GM18517 (cell line): Measurements from ENCODE around the gene CAAP1.
"Not testable (repeated sequence)": the region's sequence is repeated elsewhere in the genome, so short reads cannot be mapped to it uniquely, and the experiment has no call there.

Experiments
- ATAC-seq: cut with Tn5 transposase; IDR thresholded peaks from one replicate; pipeline ENCODE4 v1.9.1; 2021; ENCODE audit warnings: mild to moderate bottlenecking, moderate library complexity; ENCODE audit not compliant: unreplicated experiment

Gene CAAP1

DNA sequence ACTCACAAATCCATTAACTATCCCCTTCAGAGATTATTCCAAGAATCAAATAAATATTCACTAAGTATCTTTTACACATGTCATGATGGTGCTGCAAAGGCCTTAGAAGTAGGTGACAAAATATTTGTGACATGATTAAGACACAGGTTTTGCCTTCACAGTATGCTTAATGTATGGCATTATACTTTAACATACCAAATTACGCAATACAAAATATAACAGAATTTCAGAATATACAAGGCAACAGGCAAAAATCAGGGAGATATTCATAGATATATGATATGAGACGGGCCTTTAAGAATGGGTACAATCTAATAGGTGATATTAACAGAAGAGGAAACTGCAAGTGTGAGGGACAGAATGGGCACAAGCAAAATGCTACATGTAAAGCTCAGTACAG lies 41.6 kb downstream of the CAAP1 start:
- no peak for ATAC-seq

DNA sequence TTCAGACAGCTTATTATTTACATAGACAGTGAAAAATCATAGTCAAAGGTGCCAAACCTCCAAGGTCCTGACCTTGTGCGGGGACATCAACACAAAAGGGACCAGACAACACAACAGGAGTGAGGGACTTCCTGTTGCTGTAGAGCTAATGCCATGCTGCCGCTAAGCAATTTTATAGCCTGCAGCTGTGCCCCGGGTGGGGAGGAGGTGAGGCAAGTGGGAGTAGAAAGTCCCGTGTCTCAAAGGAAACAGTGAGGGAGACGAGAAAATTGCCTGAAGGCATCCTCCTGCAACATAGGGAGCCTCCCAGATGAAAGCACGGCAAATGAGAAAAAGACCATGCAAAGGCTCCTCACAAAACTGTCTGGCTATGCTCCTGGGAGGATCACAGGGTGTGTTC lies 58.8 kb downstream of the CAAP1 start:
- ATAC-seq = no peak

DNA sequence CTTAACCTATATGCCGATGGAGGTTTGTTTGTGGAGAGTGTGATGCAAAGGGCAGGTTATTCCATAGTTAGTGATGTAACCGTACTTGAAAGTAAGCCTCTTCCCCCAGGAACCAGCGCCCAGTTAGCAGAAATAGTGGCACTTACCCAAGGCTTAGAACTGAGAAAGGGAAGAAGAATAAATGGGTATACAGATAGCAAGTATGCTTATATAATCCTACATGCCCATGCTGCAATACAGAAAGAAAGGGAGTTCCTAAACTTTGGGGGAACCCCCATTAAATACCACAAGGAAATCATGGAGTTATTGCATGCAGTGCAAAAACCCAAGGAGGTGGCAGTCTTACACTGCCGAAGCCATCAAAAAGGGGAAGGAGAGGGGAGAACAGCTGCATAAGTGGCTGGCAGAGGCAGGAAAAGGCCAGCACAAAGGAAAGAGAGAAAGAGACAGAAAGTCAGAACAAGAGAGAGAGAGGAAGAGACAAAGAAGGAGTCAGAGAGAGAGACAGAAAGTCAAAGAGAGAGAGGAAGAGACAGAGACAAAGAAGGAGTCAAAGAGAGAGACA lies 64.1 kb downstream of the CAAP1 start:
- ATAC-seq = not testable (repeated sequence)

DNA sequence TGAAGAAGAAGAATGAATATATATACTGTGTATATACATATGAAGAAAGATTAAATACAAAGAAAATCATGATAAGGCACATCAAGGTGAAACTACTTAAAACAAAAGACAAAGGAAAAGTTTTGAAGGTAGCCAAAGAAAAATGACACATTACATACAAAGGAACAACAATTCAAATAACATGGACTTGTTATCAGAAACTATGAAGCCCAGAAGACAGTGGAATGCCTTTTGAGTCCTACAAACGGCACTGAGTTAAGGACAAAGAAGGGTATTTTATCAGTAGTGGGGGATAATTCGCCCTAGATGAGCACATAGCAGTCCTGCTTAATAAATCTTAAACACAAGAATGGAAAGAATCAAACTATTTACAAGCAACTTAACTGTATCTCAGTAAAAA lies 77.8 kb downstream of the CAAP1 start:
- no peak for ATAC-seq

DNA sequence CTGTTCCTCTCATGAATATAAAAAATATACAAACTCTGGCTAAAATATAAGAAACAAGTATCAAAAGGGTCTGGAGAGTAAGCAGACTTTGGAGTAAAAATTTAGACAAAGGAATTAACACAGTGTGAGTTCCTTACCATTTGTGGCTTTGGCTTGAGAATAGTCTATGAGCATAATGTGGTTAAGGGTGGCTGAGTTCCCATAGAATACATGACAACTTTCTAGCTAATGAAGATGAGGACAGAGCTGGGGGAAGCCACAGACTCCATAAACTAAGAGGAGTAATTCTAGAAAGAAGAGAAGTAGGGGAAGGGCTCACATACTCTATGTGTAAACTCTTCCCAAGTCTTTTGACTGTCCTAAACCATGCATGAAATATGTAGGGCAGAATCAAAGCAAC lies 79.4 kb downstream of the CAAP1 start:
- no peak for ATAC-seq

DNA sequence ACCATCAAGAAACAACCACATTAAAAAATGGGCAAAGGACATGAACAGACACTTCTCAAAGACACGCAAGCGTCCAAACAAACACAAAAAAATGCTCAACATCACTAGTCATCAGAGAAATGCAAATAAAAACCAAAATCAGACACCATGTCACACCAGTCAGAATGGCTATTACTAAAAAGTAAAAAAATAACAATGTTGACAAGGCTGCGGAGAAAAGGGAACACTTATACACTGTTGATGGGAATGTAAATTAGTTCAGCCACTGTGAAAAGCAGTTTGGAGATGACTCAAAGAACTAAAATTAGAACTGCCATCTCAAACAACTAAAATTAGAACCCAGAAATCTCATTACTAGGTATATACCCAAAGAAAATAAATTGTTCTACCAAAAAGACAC lies 80.4 kb downstream of the CAAP1 start:
- no peak for ATAC-seq

DNA sequence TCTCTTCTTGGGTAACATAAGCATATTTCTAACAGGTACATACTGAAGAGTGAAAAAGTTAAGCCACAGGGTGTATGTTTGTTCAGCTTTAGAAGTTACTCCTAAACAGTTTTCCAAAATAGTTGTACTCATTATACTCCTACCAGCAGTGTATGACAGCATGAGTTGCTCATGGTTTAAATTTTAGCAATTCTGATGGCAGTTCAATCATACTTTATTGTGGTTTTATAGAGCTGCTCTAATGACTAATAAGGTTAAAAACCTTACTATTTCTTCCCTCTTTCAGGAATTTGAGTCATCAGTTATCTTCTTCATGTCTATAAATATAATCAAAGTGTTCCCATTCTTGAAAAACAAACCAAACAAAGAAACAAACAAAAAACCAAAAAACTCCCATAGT lies 81.5 kb downstream of the CAAP1 start:
- ATAC-seq = no peak

DNA sequence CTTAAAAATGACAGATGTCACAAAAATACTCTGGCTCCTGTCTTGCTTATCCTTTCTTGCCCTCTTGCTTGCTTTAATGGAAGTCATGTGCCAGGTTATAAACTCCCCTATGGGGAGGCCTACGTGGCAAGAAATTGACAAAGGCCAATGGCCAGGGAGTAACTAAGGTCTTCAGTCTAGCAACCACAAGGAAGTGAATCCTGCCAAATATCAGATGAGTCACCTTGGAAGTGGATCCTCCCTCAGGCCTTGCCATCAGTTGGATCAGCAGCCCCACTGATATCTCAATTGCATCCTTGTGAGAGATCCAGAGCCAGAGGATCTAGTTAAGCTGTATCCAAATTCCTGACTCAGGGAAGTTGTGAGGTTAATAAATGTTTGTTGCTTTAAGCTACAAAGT lies 82.8 kb downstream of the CAAP1 start:
- no peak for ATAC-seq

DNA sequence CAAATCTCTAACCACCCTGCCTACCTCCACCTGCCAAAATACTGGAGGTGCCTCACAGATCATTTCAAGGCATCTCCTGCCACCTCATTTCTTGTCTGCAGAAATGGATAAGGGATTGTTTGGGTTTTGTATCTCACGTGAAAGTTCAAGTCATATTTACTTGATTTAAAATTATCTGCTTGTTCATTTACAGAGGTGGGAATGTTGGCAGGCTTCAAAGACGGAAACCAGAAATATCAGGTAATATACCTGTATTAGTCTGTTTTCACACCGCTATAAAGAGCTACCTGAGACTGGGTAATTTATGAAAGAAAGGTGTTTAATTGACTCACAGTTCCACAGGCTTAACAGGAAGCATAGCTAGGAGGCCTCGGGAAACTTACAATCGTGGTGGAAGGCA lies 85.4 kb downstream of the CAAP1 start:
- ATAC-seq = no peak

DNA sequence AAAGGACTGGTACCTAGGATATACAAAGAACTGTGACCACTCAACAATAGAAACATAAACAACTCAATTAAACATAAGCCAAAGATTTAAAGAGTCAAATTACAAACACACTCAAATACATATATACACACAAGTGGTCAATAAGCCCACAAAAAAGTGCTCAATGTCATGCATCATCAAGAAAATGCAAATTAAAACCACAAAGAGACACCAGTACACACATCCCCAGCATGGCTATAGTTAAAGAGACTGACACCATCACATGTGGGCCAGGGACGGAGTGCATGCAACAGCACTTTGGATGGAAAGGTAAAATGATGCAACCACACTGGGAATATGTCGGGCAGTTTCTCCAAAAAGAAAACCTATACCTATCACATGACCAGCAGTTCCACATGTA lies 89.7 kb downstream of the CAAP1 start:
- no peak for ATAC-seq

DNA sequence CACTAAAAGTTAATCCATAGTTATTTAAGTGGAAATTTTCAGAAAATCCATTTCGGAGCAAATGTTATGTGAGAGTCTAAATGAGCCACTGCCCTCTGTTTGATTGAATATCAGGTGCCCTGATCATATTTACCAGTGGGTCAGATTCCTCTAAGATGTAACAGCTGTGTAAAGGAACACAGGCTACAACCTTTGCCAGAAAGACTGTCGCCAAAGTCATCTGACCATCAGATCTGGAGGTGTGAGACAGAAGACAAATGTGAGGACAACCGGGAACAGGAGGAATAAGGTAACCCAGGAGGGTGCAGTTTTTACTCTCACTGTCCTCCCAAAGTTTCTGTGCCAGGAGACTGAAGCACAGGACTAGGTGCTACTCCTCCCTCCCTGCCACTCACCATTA lies 90.8 kb downstream of the CAAP1 start:
- no peak for ATAC-seq

DNA sequence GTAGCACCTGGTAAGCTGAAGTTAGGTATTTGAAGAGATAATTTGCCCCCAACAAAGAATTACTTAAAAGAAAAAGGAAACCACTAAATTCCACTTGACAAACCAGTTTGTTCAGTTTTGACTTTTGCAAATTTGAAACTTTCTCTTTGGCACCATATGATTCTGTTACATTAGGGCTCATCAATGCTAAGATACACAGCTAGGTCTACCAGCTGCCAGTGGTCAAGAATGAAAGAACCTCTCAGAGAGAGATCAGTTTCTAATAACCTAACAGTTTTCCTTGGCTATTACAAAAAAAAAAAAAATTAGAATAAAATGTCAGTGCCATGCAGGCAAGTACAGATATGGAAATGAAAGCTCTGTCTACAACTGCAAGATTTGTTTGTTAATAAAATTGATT lies 92.3 kb downstream of the CAAP1 start:
- ATAC-seq = no peak

DNA sequence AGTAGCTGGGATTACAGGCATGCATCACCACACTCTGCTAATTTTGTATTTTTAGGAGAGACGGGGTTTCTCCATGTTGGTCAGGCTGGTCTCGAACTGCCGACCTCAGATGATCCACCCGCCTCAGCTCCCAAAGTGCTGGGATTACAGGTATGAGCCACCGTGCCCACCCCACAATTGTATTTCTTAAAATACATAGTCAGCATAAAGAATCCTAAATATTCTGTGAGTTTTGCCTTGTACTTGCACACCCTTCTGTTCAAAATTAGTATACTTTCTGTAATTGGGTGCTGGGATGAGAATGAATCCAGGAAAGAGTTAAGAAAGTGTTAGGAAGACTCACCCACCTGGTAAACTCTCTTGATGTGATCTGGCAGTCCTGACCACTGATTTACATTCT lies 101.3 kb downstream of the CAAP1 start:
- no peak for ATAC-seq
